ENCODE measurements around the gene EPB41L3.
"Not testable (repeated sequence)": the region's sequence is repeated elsewhere in the genome, so short reads cannot be mapped to it uniquely, and the experiment has no call there.

Gene EPB41L3

DNA sequence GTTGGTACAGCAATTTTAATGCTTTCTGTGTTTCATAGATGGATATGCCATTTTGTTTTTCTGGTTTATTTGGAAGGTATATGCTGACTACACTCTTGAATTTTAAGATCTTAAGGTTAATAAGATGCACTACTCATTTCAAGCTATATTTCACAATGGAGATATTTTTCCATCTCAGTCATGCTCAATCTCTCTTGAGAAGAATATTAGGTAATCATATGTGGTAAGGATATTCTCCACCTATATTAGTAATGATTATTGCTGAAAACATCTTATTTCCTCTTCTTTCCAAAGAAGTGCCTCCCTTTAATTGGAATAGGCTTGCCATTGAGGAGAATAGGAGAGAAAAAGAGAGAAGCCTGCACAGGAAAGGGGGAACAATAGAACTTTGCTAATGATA lies 40.1 kb downstream of the EPB41L3 start:
- DNase-seq (ENCODE audit: low read depth in 2 of 2), result peak in 1 of 2 donors; percentile 61
- no peak overlapping the region for H3K4me3 ChIP-seq (replicated peaks in 1 of 2; ENCODE audit: low read depth in 2 of 2, low read length in 2 of 2)
- TF ChIP-seq, protein P1, sequence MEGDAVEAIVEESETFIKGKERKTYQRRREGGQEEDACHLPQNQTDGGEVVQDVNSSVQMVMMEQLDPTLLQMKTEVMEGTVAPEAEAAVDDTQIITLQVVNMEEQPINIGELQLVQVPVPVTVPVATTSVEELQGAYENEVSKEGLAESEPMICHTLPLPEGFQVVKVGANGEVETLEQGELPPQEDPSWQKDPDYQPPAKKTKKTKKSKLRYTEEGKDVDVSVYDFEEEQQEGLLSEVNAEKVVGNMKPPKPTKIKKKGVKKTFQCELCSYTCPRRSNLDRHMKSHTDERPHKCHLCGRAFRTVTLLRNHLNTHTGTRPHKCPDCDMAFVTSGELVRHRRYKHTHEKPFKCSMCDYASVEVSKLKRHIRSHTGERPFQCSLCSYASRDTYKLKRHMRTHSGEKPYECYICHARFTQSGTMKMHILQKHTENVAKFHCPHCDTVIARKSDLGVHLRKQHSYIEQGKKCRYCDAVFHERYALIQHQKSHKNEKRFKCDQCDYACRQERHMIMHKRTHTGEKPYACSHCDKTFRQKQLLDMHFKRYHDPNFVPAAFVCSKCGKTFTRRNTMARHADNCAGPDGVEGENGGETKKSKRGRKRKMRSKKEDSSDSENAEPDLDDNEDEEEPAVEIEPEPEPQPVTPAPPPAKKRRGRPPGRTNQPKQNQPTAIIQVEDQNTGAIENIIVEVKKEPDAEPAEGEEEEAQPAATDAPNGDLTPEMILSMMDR (IDR thresholded peaks at IDR 0.05; ENCODE audit: low read depth, low read length), result no peak

DNA sequence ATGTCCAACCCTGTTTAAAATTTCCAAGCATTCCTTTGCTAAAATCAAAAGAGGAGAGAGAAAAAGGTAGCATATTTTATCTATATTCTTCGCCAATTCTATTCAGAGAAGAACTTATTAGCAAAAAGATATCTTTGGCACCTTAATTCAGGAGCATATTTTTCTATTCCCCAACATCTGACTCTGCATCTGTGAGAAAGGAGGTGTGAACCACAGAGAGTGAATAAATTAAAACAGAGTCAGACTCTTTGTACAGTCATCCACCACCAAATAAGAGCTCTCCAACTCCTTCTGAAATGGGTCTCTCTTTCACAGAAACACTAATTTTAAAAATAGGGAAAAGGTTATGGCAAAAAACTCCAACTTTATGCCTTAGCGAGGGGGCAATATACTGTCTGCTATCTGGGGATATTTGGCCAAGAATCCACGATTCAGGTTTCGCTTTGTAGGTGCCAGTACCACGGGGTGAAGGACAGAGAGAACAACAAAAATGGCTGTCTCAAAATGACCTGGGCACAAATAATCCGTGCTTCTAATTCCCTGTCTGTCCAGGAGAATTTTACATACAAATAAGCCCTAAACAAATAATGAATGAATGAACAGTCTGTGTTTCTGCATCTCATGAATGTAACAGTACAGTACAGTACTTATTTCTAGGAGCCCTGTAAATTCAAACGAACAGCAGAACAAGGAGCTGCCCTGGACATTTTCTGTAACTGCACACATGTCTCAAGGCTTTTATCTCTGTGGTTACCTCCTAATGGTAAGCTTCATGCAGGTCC lies 43.4 kb downstream of the EPB41L3 start:
- TF ChIP-seq, protein P1 (IDR thresholded peaks at IDR 0.05; ENCODE audit: low read depth, low read length), result no peak
- DNase-seq (ENCODE audit: low read depth in 2 of 2), result no peak
- H3K4me3 ChIP-seq (replicated peaks in 1 of 2; ENCODE audit: low read depth in 2 of 2, low read length in 2 of 2), result no peak overlapping the region

DNA sequence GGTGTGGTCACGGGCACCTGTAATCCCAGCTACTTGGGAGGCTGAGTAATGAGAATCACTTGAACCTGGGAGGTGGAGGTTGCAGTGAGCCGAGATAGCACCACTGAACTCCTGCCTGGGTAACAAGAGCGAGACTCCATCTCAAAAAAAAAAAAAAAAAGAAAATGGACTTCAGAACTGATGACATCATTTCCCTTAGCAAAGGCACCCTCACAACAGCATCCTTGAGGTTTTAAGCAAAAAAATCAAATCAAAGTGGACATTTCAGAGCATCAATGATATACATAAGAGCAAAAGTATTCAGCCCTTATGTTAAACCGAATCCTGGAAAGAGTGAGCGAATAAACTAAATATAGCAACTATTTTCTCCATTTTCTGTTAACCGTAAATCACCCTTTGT lies 45.3 kb downstream of the EPB41L3 start:
- TF ChIP-seq, protein P1 (IDR thresholded peaks at IDR 0.05; ENCODE audit: low read depth, low read length), result no peak
- no peak for DNase-seq (ENCODE audit: low read depth in 2 of 2)
- no peak overlapping the region for H3K4me3 ChIP-seq (replicated peaks in 1 of 2; ENCODE audit: low read depth in 2 of 2, low read length in 2 of 2)

DNA sequence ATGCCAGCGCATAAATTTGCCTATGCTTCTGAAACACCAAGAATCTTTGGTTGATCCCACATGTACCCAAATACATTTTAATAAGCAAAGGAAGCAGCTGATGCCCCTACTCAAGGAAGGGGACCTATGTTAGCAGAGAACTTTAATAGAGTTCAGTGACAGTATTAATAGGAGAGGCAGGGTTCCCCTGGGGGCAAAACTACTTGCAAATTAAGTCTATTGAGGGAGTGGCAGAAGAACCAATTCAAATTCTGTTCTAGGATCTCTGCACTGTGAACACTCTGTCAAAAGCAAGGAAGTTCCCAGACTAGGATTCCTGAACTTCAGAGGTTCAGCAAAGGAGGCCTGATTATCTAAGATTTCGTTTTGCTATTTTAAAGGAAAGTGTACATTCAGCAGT lies 47.5 kb downstream of the EPB41L3 start:
- H3K4me3 ChIP-seq (replicated peaks in 1 of 2; ENCODE audit: low read depth in 2 of 2, low read length in 2 of 2), result no peak overlapping the region
- no peak for DNase-seq (ENCODE audit: low read depth in 2 of 2)
- TF ChIP-seq, protein P1 (IDR thresholded peaks at IDR 0.05; ENCODE audit: low read depth, low read length), result no peak

DNA sequence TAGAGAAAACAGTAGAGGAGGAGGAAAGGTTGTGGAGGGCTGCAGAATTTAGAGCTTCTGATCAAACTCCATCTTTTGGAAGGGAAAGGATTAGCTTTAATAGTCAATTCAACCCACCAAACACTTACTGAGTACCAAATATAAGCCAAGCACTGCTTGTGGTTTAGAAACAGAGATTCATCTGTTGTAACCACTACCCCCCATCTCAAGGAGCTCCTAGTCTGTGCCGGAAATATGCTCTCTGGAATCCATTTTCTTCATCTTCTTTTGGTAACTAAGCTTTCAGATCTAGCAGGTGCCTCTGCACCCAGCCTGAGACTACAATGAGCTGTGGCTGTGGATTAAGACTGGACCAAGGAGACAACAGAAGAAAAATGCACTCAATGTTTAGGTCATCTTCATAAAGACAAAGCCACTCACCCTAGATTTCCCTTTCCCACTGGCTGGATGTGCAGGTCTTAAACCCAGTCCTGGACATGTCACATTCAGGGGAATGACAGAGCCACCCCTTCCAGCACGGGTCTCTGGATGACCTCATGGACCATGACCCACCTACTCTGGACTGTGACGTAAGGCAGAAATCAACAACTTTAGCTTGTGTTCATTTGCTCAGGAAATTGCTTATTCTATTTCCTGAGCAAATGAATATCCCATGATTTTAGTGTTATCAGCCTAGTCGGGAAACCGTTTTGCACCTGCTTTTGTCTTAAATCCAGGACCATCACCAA lies 52.9 kb downstream of the EPB41L3 start:
- DNase-seq (ENCODE audit: low read depth in 2 of 2), result no peak
- TF ChIP-seq, protein P1 (IDR thresholded peaks at IDR 0.05; ENCODE audit: low read depth, low read length), result no peak
- H3K4me3 ChIP-seq (replicated peaks in 1 of 2; ENCODE audit: low read depth in 2 of 2, low read length in 2 of 2), result no peak overlapping the region

DNA sequence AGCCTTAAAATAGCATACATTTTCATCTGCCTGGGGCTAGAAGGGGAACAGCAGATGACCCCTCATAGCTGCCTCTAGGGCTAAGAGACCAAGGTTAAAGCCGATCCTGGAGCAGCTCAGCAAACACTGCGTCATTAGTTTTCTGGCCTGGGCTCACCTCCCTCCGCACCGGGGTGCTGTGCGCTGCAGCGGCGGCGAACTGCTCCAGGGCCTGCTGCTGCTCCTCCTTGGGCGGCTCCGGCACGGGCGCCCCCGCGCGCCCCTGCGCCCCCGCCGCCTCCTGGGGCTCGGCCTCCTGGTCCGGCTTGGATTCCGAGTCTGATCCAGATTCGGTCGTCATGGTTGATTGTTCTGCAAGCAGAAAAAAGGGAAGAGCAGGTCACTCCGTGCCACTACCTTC lies 55.0 kb downstream of the EPB41L3 start:
- TF ChIP-seq, protein P1 (IDR thresholded peaks at IDR 0.05; ENCODE audit: low read depth, low read length), result no peak
- DNase-seq (ENCODE audit: low read depth in 2 of 2), result peak; percentile 7 to 26
- H3K4me3 ChIP-seq (replicated peaks in 1 of 2; ENCODE audit: low read depth in 2 of 2, low read length in 2 of 2), result peak overlapping the region in 1 of 2 donors; percentile 9

DNA sequence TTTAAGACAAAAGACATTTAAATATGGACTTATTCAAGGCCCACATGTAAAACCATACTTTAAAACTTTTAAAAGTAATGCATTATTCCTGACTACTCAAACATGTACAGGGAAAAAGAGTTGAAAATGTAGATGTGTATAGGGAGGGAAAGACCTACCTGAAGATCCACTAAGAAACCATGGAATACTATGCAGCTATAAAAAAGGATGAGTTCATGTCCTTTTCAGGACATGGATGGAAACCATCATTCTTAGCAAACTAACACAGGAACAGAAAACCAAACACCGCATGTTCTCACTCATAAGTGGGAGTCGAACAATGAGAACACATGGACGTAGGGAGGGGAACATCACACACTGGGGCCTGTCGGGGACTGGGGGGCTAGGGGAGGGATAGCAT lies 55.8 kb downstream of the EPB41L3 start:
- DNase-seq (ENCODE audit: low read depth in 2 of 2); H3K4me3 ChIP-seq (replicated peaks in 1 of 2; ENCODE audit: low read depth in 2 of 2, low read length in 2 of 2): not testable (repeated sequence)
